Measurements from ENCODE around the gene HCFC1. TPM values are rescaled to one million over a fixed set of nuclear protein-coding genes. Genes with fewer than 3 reads are reported as not detected.

HCFC1 gene
- polyA plus RNA-seq, 1 of the 3 experiments (the other 2 are of a cell fraction), result 9.5 TPM

- POLR2A ChIA-PET, result no interaction called here
- CTCF ChIA-PET, result interaction anchor here (2.5 to 3.6 kb wide), 2 partner anchors 10 to 11 kb away, joined by 7 to 21 read pairs; no protein-coding TSS in a partner anchor
- Histone ChIP-seq H3K27me3 (ENCODE audit: insufficient read depth) (no peaks in the 10 kb centered on the region), H3K4me2 (no peak overlapping the region), H3K27ac (ENCODE audit: low read depth in 2 of 2, low read length in 1 of 2) (no peak overlapping the region), H4K20me1 (ENCODE audit: insufficient read depth) (peaks cover 16% of the 10 kb centered on the region), H3K9me3 (no peaks in the 10 kb centered on the region), H3K9me2 (no peaks in the 10 kb centered on the region), H2AFZ (ENCODE audit: low read depth) (no peak overlapping the region), H3K4me3 (ENCODE audit: low read depth in 2 of 2, low read length in 1 of 2) (no peak overlapping the region), H3K79me2 (ENCODE audit: insufficient read depth) (0 out of 2 replicates have a peak, but pooled peaks cover 3% of the 10 kb centered on the region), H3F3A (replicated peaks; ENCODE audit: insufficient read depth) (no peaks in the 10 kb centered on the region), H3K36me3 (replicated peaks in 1 of 2; ENCODE audit: control insufficient read depth in 1 of 2, insufficient read depth in 2 of 2, low read length in 1 of 2) (peaks cover 15 to 98% of the 10 kb centered on the region in 2 experiments), H3K4me1 (ENCODE audit: control insufficient read depth in 1 of 2, insufficient read depth in 2 of 2, low read depth in 1 of 2, low read length in 1 of 2) (no peaks in the 10 kb centered on the region; a peak in 1 of 4 replicates), H3K9ac (no peak overlapping the region)
- DNase-seq, result no peak
- TF ChIP-seq POLR2AphosphoS5 (IDR thresholded peaks at IDR 0.05; ENCODE audit: low read depth, low read length) (no peak), EZH2phosphoT487 (IDR thresholded peaks at IDR 0.05; ENCODE audit: borderline replicate concordance, low read depth) (no peak), MXI1 (IDR thresholded peaks at IDR 0.05; ENCODE audit: low read depth, low read length) (no peak), NFIC (IDR thresholded peaks at IDR 0.05; ENCODE audit: borderline replicate concordance) (no peak), FOSL2 (IDR thresholded peaks at IDR 0.05; ENCODE audit: borderline replicate concordance, low read depth) (no peak), CTCF (IDR thresholded peaks at IDR 0.05) (no peak), GABPA (IDR thresholded peaks at IDR 0.05; ENCODE audit: low read depth) (no peak), GATA2 (CRISPR knock-in tag; IDR thresholded peaks at IDR 0.05) (no peak), PBX3 (IDR thresholded peaks at IDR 0.05) (no peak), TEAD4 (IDR thresholded peaks at IDR 0.05; ENCODE audit: borderline replicate concordance, insufficient read depth) (no peak), SIN3A (IDR thresholded peaks at IDR 0.05; ENCODE audit: borderline replicate concordance, low read depth, low read length) (no peak), NRF1 (IDR thresholded peaks at IDR 0.05; ENCODE audit: low read depth, low read length) (no peak), REST (IDR thresholded peaks at IDR 0.05; ENCODE audit: low read depth, low read length) (no peak)
- TF ChIP-seq, protein P1, sequence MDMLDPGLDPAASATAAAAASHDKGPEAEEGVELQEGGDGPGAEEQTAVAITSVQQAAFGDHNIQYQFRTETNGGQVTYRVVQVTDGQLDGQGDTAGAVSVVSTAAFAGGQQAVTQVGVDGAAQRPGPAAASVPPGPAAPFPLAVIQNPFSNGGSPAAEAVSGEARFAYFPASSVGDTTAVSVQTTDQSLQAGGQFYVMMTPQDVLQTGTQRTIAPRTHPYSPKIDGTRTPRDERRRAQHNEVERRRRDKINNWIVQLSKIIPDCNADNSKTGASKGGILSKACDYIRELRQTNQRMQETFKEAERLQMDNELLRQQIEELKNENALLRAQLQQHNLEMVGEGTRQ (IDR thresholded peaks at IDR 0.05; ENCODE audit: borderline replicate concordance, low read depth, low read length), result no peak
- TF ChIP-seq, protein P2, sequence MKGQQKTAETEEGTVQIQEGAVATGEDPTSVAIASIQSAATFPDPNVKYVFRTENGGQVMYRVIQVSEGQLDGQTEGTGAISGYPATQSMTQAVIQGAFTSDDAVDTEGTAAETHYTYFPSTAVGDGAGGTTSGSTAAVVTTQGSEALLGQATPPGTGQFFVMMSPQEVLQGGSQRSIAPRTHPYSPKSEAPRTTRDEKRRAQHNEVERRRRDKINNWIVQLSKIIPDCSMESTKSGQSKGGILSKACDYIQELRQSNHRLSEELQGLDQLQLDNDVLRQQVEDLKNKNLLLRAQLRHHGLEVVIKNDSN (IDR thresholded peaks at IDR 0.05; ENCODE audit: borderline replicate concordance, low read depth), result no peak
- WGBS (ENCODE audit: low lambda C conversion rate), result 93% methylated on average over 11 of the region's 17 CpGs
Observed at GRCh38 chrX:153957224-153957623, 14.4 kb downstream of the HCFC1 start.
